ENCODE data around the gene CAMK2B. TPM values are rescaled to one million over a fixed set of nuclear protein-coding genes. Genes with fewer than 3 reads are reported as not detected.

The CAMK2B gene
- total and polyA plus RNA-seq, 5 donors from 2014 or later = not detected

DNA sequence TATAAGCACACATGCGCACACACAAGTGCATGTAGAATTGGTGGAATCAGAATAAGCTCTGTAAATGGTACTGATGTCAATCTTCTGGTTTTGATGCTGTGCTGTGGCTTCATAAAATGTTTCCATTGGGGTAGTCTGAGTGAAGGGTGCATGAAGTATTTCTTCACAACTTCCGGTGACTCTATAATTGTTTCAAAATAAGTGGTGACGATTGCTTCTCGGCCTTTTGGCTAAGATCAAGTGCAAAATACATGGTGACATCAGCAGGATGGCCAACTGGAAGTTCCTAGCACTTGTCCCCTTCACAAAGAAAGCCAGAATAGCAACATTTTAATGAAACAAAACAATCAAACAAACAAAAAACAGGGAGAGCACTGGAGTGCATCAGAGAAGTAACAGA, 41.6 kb upstream of the CAMK2B start:
- Histone ChIP-seq H3K9me3 (ENCODE audit: control insufficient read depth in 2 of 2, low read length in 2 of 2) (peaks cover 4 to 6% of the 10 kb centered on the region in 2 experiments), H3K27ac (ENCODE audit: insufficient read depth, low read length, poor library complexity, severe bottlenecking) (no peak overlapping the region), H3K36me3 (ENCODE audit: control insufficient read depth, insufficient read depth, low read length) (peaks cover 4% of the 10 kb centered on the region), H3K27me3 (ENCODE audit: control insufficient read depth, insufficient read depth, low read length) (peaks cover 12% of the 10 kb centered on the region), H3K4me3 (ENCODE audit: low read depth, low read length) (no peak overlapping the region), H3K4me1 (ENCODE audit: control insufficient read depth, insufficient read depth, low read length, poor library complexity, severe bottlenecking) (no peaks in the 10 kb centered on the region)
- Mint-ChIP-seq H3K9me3 (peaks cover 0 to 7% (median 2%) of the 10 kb centered on the region in 7 donors), H3K27ac (no peak overlapping the region), H3K27me3 (peaks cover 50% of the 10 kb centered on the region), H3K4me1 (peaks cover 0 to 3% (median 0%) of the 10 kb centered on the region in 4 donors), H3K4me3 (no peak overlapping the region), H3K36me3 (no peaks in the 10 kb centered on the region)
- ATAC-seq (ENCODE audit: low read depth in 2 of 2) (no peak), DNase-seq (no peak)

DNA sequence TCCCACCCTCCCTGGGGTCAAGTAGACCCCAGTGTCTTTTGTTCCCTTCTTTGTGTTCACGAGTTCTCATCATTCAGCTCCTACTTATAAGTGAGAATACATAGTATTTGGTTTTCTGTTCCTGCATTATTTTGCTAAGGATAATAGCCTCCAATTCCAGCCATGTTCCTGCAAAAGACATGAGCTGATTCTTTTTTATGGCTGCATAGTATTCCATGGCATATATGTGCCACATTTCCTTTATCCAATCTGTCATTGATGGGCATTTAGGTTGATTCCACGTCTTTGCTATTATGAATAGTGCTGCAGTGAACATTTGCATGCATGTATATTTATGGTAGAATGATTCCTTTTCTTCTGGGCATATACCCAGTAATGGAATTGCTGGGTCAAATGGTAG, 28.3 kb upstream of the CAMK2B start:
- Histone ChIP-seq H3K9me3 (ENCODE audit: control insufficient read depth in 2 of 2, low read length in 2 of 2) (peaks cover 0 to 6% of the 10 kb centered on the region in 2 experiments), H3K36me3 (ENCODE audit: control insufficient read depth, insufficient read depth, low read length) (no peaks in the 10 kb centered on the region), H3K27ac (ENCODE audit: insufficient read depth, low read length, poor library complexity, severe bottlenecking) (no peak overlapping the region), H3K27me3 (ENCODE audit: control insufficient read depth, insufficient read depth, low read length) (peaks cover 11% of the 10 kb centered on the region), H3K4me1 (ENCODE audit: control insufficient read depth, insufficient read depth, low read length, poor library complexity, severe bottlenecking) (no peaks in the 10 kb centered on the region), H3K4me3 (ENCODE audit: low read depth, low read length) (no peak overlapping the region)
- DNase-seq = no peak
- no peak for ATAC-seq (ENCODE audit: low read depth in 2 of 2)
- Mint-ChIP-seq H3K27me3 (peaks cover 64% of the 10 kb centered on the region), H3K9me3 (peaks cover 0 to 30% (median 8%) of the 10 kb centered on the region in 7 donors), H3K4me1 (no peaks in the 10 kb centered on the region), H3K4me3 (no peak overlapping the region), H3K27ac (no peak overlapping the region), H3K36me3 (no peaks in the 10 kb centered on the region)

DNA sequence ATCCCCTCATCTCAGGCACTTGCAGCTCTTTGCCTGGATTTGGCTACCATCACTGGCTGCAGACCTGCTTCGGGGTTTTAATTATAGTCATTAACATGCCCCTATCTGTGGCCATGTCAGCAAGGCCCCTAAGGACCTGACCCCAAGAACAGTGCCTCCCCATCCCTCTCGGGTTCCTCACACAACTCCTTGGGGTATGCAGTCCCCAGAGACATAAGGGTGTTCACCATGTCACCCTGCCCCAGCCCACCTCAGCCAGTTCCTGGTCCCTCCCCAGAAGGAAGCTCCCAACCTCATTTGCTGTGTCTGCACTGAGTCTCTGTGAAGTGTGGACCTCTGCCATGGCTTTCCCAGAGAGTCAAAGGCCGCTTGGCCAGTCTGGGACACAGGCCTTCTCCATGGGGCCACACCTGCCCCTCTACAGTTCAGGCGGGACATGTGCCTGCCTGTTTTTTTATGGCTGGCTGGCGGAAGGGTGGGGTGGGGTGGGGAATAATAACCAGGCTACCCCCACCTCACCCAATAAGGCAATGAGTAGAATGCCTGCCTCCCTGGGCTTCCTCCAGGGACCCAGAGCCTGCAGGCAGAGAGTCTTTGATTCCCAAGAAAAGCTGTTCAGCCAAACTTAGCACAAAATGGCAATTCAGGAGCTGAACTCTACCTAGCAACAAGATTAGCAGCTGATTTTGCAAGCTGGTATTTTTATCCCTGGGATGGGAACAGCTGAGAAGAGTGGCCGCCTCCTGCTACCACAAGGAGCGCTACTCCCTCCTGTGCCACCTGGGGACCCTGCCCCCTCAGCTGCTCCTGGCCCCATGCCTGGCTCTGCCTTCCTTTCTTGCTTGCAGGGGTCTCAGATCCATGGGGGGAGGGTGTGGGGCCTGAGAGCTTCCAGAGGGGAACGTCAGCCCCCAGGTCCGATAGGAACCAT, 23.7 kb upstream of the CAMK2B start:
- ATAC-seq (ENCODE audit: low read depth in 2 of 2) (no peak), DNase-seq (no peak)
- Mint-ChIP-seq H3K27ac (no peak overlapping the region), H3K36me3 (no peaks in the 10 kb centered on the region), H3K4me1 (no peaks in the 10 kb centered on the region), H3K9me3 (peaks cover 0 to 26% (median 8%) of the 10 kb centered on the region in 7 donors), H3K27me3 (peaks cover 51% of the 10 kb centered on the region), H3K4me3 (no peak overlapping the region)
- H3K36me3 ChIP-seq (ENCODE audit: control insufficient read depth, insufficient read depth, low read length) = no peaks in the 10 kb centered on the region
- H3K9me3 ChIP-seq (ENCODE audit: control insufficient read depth in 2 of 2, low read length in 2 of 2) = peaks cover 0 to 6% of the 10 kb centered on the region in 2 experiments
- no peaks in the 10 kb centered on the region for H3K4me1 ChIP-seq (ENCODE audit: control insufficient read depth, insufficient read depth, low read length, poor library complexity, severe bottlenecking)
- H3K4me3 ChIP-seq (ENCODE audit: low read depth, low read length) = no peak overlapping the region
- peaks cover 10% of the 10 kb centered on the region for H3K27me3 ChIP-seq (ENCODE audit: control insufficient read depth, insufficient read depth, low read length)
- no peak overlapping the region for H3K27ac ChIP-seq (ENCODE audit: insufficient read depth, low read length, poor library complexity, severe bottlenecking)

DNA sequence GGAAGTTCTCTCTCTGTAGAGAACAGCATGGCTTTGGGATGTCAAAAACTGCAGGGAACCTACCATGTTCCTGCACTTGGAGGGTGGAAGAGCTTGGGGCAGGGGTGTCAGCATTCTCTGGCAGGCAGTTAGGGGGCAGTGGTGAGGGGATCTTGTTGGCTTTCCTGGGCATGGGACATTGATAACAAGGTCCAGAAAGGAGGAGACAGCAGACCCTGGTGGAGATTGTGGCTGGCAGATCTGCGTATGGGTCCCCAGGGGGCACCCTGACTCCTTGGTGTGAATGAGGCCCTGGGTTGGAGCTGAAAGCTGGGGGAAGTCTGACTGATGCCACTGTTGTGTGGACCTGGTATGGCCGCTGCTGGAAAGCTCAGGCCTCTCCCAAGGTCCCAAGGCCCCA, 22.9 kb upstream of the CAMK2B start:
- H3K9me3 Mint-ChIP-seq = peaks cover 0 to 20% (median 3%) of the 10 kb centered on the region in 7 donors
- H3K36me3 Mint-ChIP-seq = no peaks in the 10 kb centered on the region
- peaks cover 0 to 3% of the 10 kb centered on the region in 2 experiments for H3K9me3 ChIP-seq (ENCODE audit: control insufficient read depth in 2 of 2, low read length in 2 of 2)
- no peak overlapping the region for H3K4me3 Mint-ChIP-seq
- peak in 1 of 3 donors; percentile 19 for DNase-seq
- H3K27ac ChIP-seq (ENCODE audit: insufficient read depth, low read length, poor library complexity, severe bottlenecking) = no peak overlapping the region
- H3K27me3 Mint-ChIP-seq = peaks cover 44% of the 10 kb centered on the region
- H3K36me3 ChIP-seq (ENCODE audit: control insufficient read depth, insufficient read depth, low read length) = no peaks in the 10 kb centered on the region
- H3K4me3 ChIP-seq (ENCODE audit: low read depth, low read length) = no peak overlapping the region
- ATAC-seq (ENCODE audit: low read depth in 2 of 2) = peak in 1 of 2 donors; percentile 22
- H3K27ac Mint-ChIP-seq = peak overlapping the region in 1 of 3 donors; percentile 23
- H3K4me1 ChIP-seq (ENCODE audit: control insufficient read depth, insufficient read depth, low read length, poor library complexity, severe bottlenecking) = no peaks in the 10 kb centered on the region
- H3K4me1 Mint-ChIP-seq = no peaks in the 10 kb centered on the region
- peaks cover 4% of the 10 kb centered on the region for H3K27me3 ChIP-seq (ENCODE audit: control insufficient read depth, insufficient read depth, low read length)

DNA sequence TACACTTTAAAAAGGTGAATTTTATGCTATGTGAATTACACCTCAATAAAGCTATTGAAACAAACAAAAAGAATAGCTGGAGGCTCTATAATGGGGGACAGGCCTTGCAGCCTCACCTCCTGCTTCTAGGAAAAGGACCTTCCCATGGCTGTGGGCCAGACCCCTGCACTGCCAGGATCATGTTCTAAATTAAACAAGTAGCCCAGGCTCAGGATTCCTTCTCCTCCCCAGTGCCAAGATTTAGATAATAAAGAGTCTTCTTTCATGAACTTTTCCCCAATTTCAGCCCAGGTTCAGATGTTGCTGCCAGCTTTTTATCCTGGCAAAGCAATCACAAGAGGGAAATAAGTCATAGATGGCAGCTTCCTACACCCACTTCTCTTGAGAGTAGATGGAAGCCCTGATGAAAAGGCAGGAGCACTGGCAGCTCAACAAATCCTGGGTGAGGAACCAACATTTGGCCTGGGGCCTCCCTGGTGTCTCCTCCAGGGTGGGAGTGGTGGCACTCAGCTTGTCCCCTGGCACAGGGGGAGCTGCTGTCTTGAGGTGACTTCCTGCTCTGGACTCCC, 22.2 kb upstream of the CAMK2B start:
- no peaks in the 10 kb centered on the region for H3K4me1 Mint-ChIP-seq
- no peak for ATAC-seq (ENCODE audit: low read depth in 2 of 2)

DNA sequence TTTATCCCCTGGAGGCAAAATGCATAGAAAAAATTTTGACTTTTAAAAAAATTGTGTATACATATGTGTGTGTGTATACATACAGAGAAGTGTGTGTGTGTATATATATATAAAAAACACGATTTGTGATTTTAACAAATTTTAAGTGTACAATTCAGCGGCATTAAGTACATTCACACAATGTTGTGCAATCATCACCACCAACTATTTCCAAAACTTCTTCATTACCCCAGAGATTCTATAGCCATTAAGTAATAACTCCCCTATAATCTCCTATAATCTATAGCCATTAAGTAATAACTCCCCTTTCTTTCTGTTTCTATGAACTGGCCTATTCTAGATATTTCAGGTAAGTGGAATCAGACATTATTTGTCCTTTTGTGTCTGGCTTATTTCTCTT, 20.7 kb upstream of the CAMK2B start:
- Histone ChIP-seq H3K27ac (ENCODE audit: insufficient read depth, low read length, poor library complexity, severe bottlenecking) (no peak overlapping the region), H3K9me3 (ENCODE audit: control insufficient read depth in 2 of 2, low read length in 2 of 2) (peaks cover 0 to 3% of the 10 kb centered on the region in 2 experiments), H3K36me3 (ENCODE audit: control insufficient read depth, insufficient read depth, low read length) (no peaks in the 10 kb centered on the region), H3K4me3 (ENCODE audit: low read depth, low read length) (no peak overlapping the region), H3K4me1 (ENCODE audit: control insufficient read depth, insufficient read depth, low read length, poor library complexity, severe bottlenecking) (no peaks in the 10 kb centered on the region), H3K27me3 (ENCODE audit: control insufficient read depth, insufficient read depth, low read length) (peaks cover 9% of the 10 kb centered on the region)
- ATAC-seq (ENCODE audit: low read depth in 2 of 2) (no peak), DNase-seq (no peak)
- Mint-ChIP-seq H3K36me3 (no peaks in the 10 kb centered on the region), H3K27me3 (peaks cover 35% of the 10 kb centered on the region), H3K4me1 (no peaks in the 10 kb centered on the region), H3K9me3 (peaks cover 0 to 14% (median 3%) of the 10 kb centered on the region in 7 donors), H3K4me3 (no peak overlapping the region), H3K27ac (no peak overlapping the region)

More for the DNA sequence above, 22.2 kb upstream of the CAMK2B start:
- peaks cover 44% of the 10 kb centered on the region for H3K27me3 Mint-ChIP-seq
- Histone ChIP-seq H3K9me3 (ENCODE audit: control insufficient read depth in 2 of 2, low read length in 2 of 2) (peaks cover 0 to 3% of the 10 kb centered on the region in 2 experiments), H3K27me3 (ENCODE audit: control insufficient read depth, insufficient read depth, low read length) (peaks cover 7% of the 10 kb centered on the region), H3K27ac (ENCODE audit: insufficient read depth, low read length, poor library complexity, severe bottlenecking) (no peak overlapping the region), H3K4me1 (ENCODE audit: control insufficient read depth, insufficient read depth, low read length, poor library complexity, severe bottlenecking) (no peaks in the 10 kb centered on the region), H3K4me3 (ENCODE audit: low read depth, low read length) (no peak overlapping the region), H3K36me3 (ENCODE audit: control insufficient read depth, insufficient read depth, low read length) (no peaks in the 10 kb centered on the region)
- H3K36me3 Mint-ChIP-seq = no peaks in the 10 kb centered on the region
- H3K4me3 Mint-ChIP-seq = no peak overlapping the region
- no peak overlapping the region for H3K27ac Mint-ChIP-seq
- DNase-seq = no peak
- H3K9me3 Mint-ChIP-seq = peaks cover 0 to 20% (median 3%) of the 10 kb centered on the region in 7 donors

DNA sequence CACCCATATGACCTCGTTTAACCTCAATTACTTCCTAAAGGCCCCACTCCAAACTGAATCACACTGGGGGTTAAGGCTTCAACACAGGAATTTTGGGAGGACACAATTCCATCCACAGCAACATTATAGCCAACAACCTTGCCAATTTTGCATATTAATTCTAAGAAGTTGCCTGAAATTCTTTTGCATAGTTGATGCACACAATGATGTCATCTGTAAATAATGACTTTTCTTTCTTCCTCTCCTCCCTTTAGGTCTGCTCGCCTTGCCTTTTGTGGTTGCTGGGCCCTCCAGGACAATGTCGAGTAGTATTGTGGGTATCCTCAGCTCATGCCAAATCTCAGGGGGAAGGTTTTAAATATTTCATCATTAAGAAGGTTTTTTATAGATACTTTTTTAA, 16.0 kb upstream of the CAMK2B start:
- Mint-ChIP-seq H3K4me1 (peaks cover 0 to 6% (median 1%) of the 10 kb centered on the region in 4 donors), H3K9me3 (peaks cover 0 to 17% (median 8%) of the 10 kb centered on the region in 7 donors), H3K4me3 (no peak overlapping the region), H3K36me3 (no peaks in the 10 kb centered on the region), H3K27me3 (peaks cover 22% of the 10 kb centered on the region), H3K27ac (no peak overlapping the region)
- H3K4me3 ChIP-seq (ENCODE audit: low read depth, low read length) = no peak overlapping the region
- H3K27ac ChIP-seq (ENCODE audit: insufficient read depth, low read length, poor library complexity, severe bottlenecking) = no peak overlapping the region
- ATAC-seq (ENCODE audit: low read depth in 2 of 2) (no peak), DNase-seq (no peak)
- no peaks in the 10 kb centered on the region for H3K36me3 ChIP-seq (ENCODE audit: control insufficient read depth, insufficient read depth, low read length)
- H3K4me1 ChIP-seq (ENCODE audit: control insufficient read depth, insufficient read depth, low read length, poor library complexity, severe bottlenecking) = no peaks in the 10 kb centered on the region
- peaks cover 10% of the 10 kb centered on the region for H3K27me3 ChIP-seq (ENCODE audit: control insufficient read depth, insufficient read depth, low read length)
- peaks cover 0 to 8% of the 10 kb centered on the region in 2 experiments for H3K9me3 ChIP-seq (ENCODE audit: control insufficient read depth in 2 of 2, low read length in 2 of 2)

Measured in CD4-positive, CD25-positive, alpha-beta regulatory T cell (primary cell).